ENCODE results near the gene PHYHD1. TPM values are rescaled to one million over a fixed set of nuclear protein-coding genes. Genes with fewer than 3 reads are reported as not detected.

Gene PHYHD1
- polyA plus RNA-seq, 1 experiment, result 9.3 TPM

GRCh38 chr9:128913995-128914772 lies 6.6 kb upstream of the PHYHD1 start:
- H3K4me3 ChIP-seq (ENCODE audit: low read depth, low read length), result no peak overlapping the region
- H3K27ac ChIP-seq (ENCODE audit: low read depth, low read length), result no peak overlapping the region
- ChIA-PET CTCF (no interaction called here), POLR2A (interaction anchor here (0.6 kb wide), 1 partner anchor 17 kb away, joined by 3 read pairs; no protein-coding TSS in a partner anchor)
- no peak for DNase-seq (ENCODE audit: low read depth, low spot score)
- no peaks in the 10 kb centered on the region for H3K27me3 ChIP-seq (ENCODE audit: control insufficient read depth, insufficient read depth, low read length)
- TF ChIP-seq CTCF (IDR thresholded peaks at IDR 0.05; ENCODE audit: low read depth, low read length), result no peak
- peaks cover under 1% of the 10 kb centered on the region; the same call in 1 of the 2 replicates for H3K9me3 ChIP-seq (ENCODE audit: control insufficient read depth, insufficient read depth, low read length)

GRCh38 chr9:128916204-128916603 lies 4.6 kb upstream of the PHYHD1 start:
- DNase-seq (ENCODE audit: low read depth, low spot score), result no peak
- TF ChIP-seq CTCF (IDR thresholded peaks at IDR 0.05; ENCODE audit: low read depth, low read length), result no peak
- no peak overlapping the region for H3K4me3 ChIP-seq (ENCODE audit: low read depth, low read length)
- ChIA-PET CTCF (interaction anchor here (0.6 to 0.7 kb wide), 3 partner anchors 53 to 98 kb away, joined by 3 to 5 read pairs (median 4); no protein-coding TSS in a partner anchor), POLR2A (interaction anchor here (0.8 kb wide), 1 partner anchor 35 kb away, joined by 5 read pairs; no protein-coding TSS in a partner anchor)
- no peak overlapping the region for H3K27ac ChIP-seq (ENCODE audit: low read depth, low read length)
- H3K9me3 ChIP-seq (ENCODE audit: control insufficient read depth, insufficient read depth, low read length), result no peaks in the 10 kb centered on the region; the same call in 1 of the 2 replicates
- H3K27me3 ChIP-seq (ENCODE audit: control insufficient read depth, insufficient read depth, low read length), result no peaks in the 10 kb centered on the region

- POLR2A ChIA-PET, result interaction anchor here (0.8 kb wide), 1 partner anchor 36 kb away, joined by 5 read pairs; no protein-coding TSS in a partner anchor
- no peaks in the 10 kb centered on the region for H3K27me3 ChIP-seq (ENCODE audit: control insufficient read depth, insufficient read depth, low read length)
- CTCF ChIA-PET, result interaction anchor here (0.6 kb wide), 2 partner anchors 54 to 67 kb away, joined by 4 to 5 read pairs; no protein-coding TSS in a partner anchor
- H3K9me3 ChIP-seq (ENCODE audit: control insufficient read depth, insufficient read depth, low read length), result no peaks in the 10 kb centered on the region; the same call in 1 of the 2 replicates
- H3K4me3 ChIP-seq (ENCODE audit: low read depth, low read length), result no peak overlapping the region
- no peak for DNase-seq (ENCODE audit: low read depth, low spot score)
- no peak for TF ChIP-seq CTCF (IDR thresholded peaks at IDR 0.05; ENCODE audit: low read depth, low read length)
- H3K27ac ChIP-seq (ENCODE audit: low read depth, low read length), result peak overlapping the region; percentile 47
Observed at GRCh38 chr9:128916745-128917144, 4.0 kb upstream of the PHYHD1 start.

- CTCF ChIA-PET, result interaction anchor here (0.6 kb wide), 1 partner anchor 67 kb away, joined by 5 read pairs; no protein-coding TSS in a partner anchor
- POLR2A ChIA-PET, result no interaction called here
- Histone ChIP-seq H3K27ac (ENCODE audit: low read depth, low read length) (peak overlapping the region; percentile 52), H3K27me3 (ENCODE audit: control insufficient read depth, insufficient read depth, low read length) (no peaks in the 10 kb centered on the region), H3K9me3 (ENCODE audit: control insufficient read depth, insufficient read depth, low read length) (no peaks in the 10 kb centered on the region; the same call in 1 of the 2 replicates), H3K4me3 (ENCODE audit: low read depth, low read length) (no peak overlapping the region)
- DNase-seq (ENCODE audit: low read depth, low spot score), result no peak
- no peak for TF ChIP-seq CTCF (IDR thresholded peaks at IDR 0.05; ENCODE audit: low read depth, low read length)
Observed at GRCh38 chr9:128917151-128917849, 3.5 kb upstream of the PHYHD1 start.
